HepG2 (cell line): ENCODE data around the gene IRX3.

Source experiments
- DRAP1 ChIP-seq: IDR thresholded peaks from 2 replicates; pipeline ENCODE4 v1.6.1; 2016; ENCODE audit warnings: missing genetic modification reagents, missing compliant biosample characterization
- RAD21 ChIP-seq: fragments of 450-650 bp; formaldehyde crosslinking; IDR thresholded peaks from 2 replicates; pipeline ENCODE4 v1.5.0; 2020; ENCODE audit warnings: mild to moderate bottlenecking
- YY1 ChIP-seq: IDR thresholded peaks from 2 replicates; pipeline ENCODE4 v1.6.1; 2011; ENCODE audit warnings: low read length, low read depth, moderate library complexity, mild to moderate bottlenecking; ENCODE audit not compliant: insufficient read depth, insufficient replicate concordance

GRCh38 chr16:54239456-54239855 lies 47.1 kb downstream of the IRX3 start:
- no peak for TF ChIP-seq DRAP1 (CRISPR knock-in tag)
- TF ChIP-seq RAD21 = no peak
- TF ChIP-seq YY1 = no peak
